Adrenal gland (tissue), 5 donors: Measurements from ENCODE around the gene CTRB1.

Experiments used
- POLR2A ChIP-seq, 2 donors: fragments of 450-650 bp; IDR thresholded peaks; one replicate each; pipeline ENCODE4 v1.6.1; 2017; ENCODE audit warnings: antibody characterized with exemption in 2 of 2, mild to moderate bottlenecking in 2 of 2, moderate library complexity in 1 of 2
- TF ChIP-seq, protein P1 (sequence below), 6 experiments: fragments of 450-650 bp in 4 of 6; fragments of 200-600 bp in 2 of 6; sonication (generic) in 1 of 6; IDR thresholded peaks; 1 replicate in 5 of 6; 2 replicates in 1 of 6; pipeline versions ENCODE4 v1.5.1 to v1.8.0; 2016 to 2021; ENCODE audit warnings: antibody characterized with exemption in 6 of 6, mild to moderate bottlenecking in 2 of 6, moderate library complexity in 1 of 6
- donor health status: DM: no; HTN: no; CAD: no.

DNA sequence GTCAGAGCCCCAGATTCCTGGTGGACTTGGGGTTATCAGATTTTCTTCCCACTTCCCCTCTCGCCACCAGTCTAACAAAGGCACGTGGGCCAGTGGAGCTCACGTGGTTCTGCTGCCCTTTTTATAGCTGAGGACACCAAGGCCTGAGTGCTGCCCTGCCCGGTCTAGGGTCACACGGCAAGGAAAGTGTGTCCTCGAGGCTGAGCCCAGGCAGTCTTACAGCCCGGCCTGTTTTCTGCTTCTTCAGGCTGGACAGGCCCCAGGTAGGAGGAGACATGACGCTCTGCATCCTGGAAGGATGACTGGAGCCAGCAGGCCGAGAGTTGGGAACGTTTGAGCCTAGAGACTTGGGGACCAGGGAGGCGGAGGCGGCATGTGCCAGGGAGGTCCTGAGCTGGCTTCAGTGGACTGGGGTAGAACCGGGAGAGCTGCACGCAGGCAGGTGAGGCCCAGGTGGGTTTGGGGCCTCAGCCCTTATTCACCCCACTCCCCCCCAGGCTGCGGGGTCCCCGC, 3.5 kb downstream of the CTRB1 start:
- TF ChIP-seq, protein P1, sequence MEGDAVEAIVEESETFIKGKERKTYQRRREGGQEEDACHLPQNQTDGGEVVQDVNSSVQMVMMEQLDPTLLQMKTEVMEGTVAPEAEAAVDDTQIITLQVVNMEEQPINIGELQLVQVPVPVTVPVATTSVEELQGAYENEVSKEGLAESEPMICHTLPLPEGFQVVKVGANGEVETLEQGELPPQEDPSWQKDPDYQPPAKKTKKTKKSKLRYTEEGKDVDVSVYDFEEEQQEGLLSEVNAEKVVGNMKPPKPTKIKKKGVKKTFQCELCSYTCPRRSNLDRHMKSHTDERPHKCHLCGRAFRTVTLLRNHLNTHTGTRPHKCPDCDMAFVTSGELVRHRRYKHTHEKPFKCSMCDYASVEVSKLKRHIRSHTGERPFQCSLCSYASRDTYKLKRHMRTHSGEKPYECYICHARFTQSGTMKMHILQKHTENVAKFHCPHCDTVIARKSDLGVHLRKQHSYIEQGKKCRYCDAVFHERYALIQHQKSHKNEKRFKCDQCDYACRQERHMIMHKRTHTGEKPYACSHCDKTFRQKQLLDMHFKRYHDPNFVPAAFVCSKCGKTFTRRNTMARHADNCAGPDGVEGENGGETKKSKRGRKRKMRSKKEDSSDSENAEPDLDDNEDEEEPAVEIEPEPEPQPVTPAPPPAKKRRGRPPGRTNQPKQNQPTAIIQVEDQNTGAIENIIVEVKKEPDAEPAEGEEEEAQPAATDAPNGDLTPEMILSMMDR (IDR thresholded peaks at IDR 0.05), result no peak
- no peak for TF ChIP-seq POLR2A (IDR thresholded peaks at IDR 0.05)
